GM18909 (cell line): Measurements from ENCODE around the gene FARP1.

Experiments
- ATAC-seq: cut with Tn5 transposase; IDR thresholded peaks from one replicate; pipeline ENCODE4 v1.9.1; 2021; ENCODE audit warnings: mild to moderate bottlenecking; ENCODE audit not compliant: unreplicated experiment, poor library complexity

The FARP1 gene

GRCh38 chr13:98449273-98449672 lies 306.4 kb downstream of the FARP1 start:
- ATAC-seq: no peak

GRCh38 chr13:98450026-98450425 lies 307.1 kb downstream of the FARP1 start:
- no peak for ATAC-seq

- no peak for ATAC-seq
These were observed 307.7 kb downstream of the FARP1 start for GRCh38 chr13:98450539-98451111.

- no peak for ATAC-seq
These were observed 309.0 kb downstream of the FARP1 start for GRCh38 chr13:98451676-98452470.

- ATAC-seq: no peak
These were observed 310.3 kb downstream of the FARP1 start for GRCh38 chr13:98452851-98453843.

- no peak for ATAC-seq
These were observed 311.5 kb downstream of the FARP1 start for GRCh38 chr13:98454389-98454881.

- ATAC-seq: no peak
These were observed 313.5 kb downstream of the FARP1 start for GRCh38 chr13:98456413-98456845.

- no peak for ATAC-seq
These were observed 314.2 kb downstream of the FARP1 start for GRCh38 chr13:98457053-98457452.

- no peak for ATAC-seq
These were observed 315.5 kb downstream of the FARP1 start for GRCh38 chr13:98458431-98458830.

- ATAC-seq: no peak
These were observed 316.3 kb downstream of the FARP1 start for GRCh38 chr13:98459171-98459681.

GRCh38 chr13:98459721-98460370 lies 317.0 kb downstream of the FARP1 start:
- ATAC-seq: no peak

GRCh38 chr13:98460516-98460915 lies 317.6 kb downstream of the FARP1 start:
- no peak for ATAC-seq

GRCh38 chr13:98461486-98462240 lies 318.8 kb downstream of the FARP1 start:
- no peak for ATAC-seq

- no peak for ATAC-seq
These were observed 319.5 kb downstream of the FARP1 start for GRCh38 chr13:98462241-98462882.

GRCh38 chr13:98462946-98463345 lies 320.1 kb downstream of the FARP1 start:
- ATAC-seq: no peak

GRCh38 chr13:98466634-98467236 lies 323.8 kb downstream of the FARP1 start:
- no peak for ATAC-seq

- ATAC-seq: no peak
These were observed 324.5 kb downstream of the FARP1 start for GRCh38 chr13:98467263-98467985.

GRCh38 chr13:98468361-98468760 lies 325.5 kb downstream of the FARP1 start:
- ATAC-seq: no peak
